Psoas muscle (tissue), 8 donors: ENCODE measurements around the gene MYOM3. TPM values are rescaled to one million over a fixed set of nuclear protein-coding genes. Genes with fewer than 3 reads are reported as not detected.
A peak's percentile ranks its signal among the peaks of the same experiment; 100 is the strongest.

ENCODE experiments used
- ATAC-seq, 4 donors: fragments of 200-7000 bp; cut with Tn5 transposase; one replicate each; pipeline ENCODE4 v1.9.1; 2020; ENCODE audit warnings: moderate library complexity in 3 of 4, mild to moderate bottlenecking in 2 of 4
- DNase-seq, 2 donors: peaks; one replicate each; pipeline ENCODE4 v3.0.0-alpha.2; 2020
- H3K27ac ChIP-seq: fragments of 200-600 bp; one replicate; pipeline ENCODE4 v1.8.0; 2022
- H3K27me3 ChIP-seq, 3 donors: fragments of 200-600 bp in 1 of 3; one replicate each; pipeline versions ENCODE4 v1.6.1 to v1.8.0; 2013 to 2022; ENCODE audit warnings: low read length in 2 of 3, mild to moderate bottlenecking in 2 of 3, moderate library complexity in 1 of 3; ENCODE audit not compliant: insufficient read depth in 3 of 3
- H3K36me3 ChIP-seq, 2 donors: fragments of 200-600 bp in 1 of 2; one replicate each; pipeline versions ENCODE4 v1.6.1 to v1.8.0; 2013 to 2022; ENCODE audit warnings: low read depth in 1 of 2, mild to moderate bottlenecking in 1 of 2, moderate library complexity in 1 of 2; ENCODE audit not compliant: insufficient read depth in 1 of 2
- H3K4me1 ChIP-seq: fragments of 200-600 bp; one replicate; pipeline ENCODE4 v1.8.0; 2022
- H3K4me3 ChIP-seq: fragments of 200-600 bp; one replicate; pipeline ENCODE4 v1.8.0; 2022; ENCODE audit warnings: mild to moderate bottlenecking
- H3K9me3 ChIP-seq: fragments of 200-600 bp; one replicate; pipeline ENCODE4 v1.8.0; 2022
- CTCF ChIP-seq: fragments of 200-600 bp; IDR thresholded peaks from one replicate; pipeline ENCODE4 v1.8.0; 2022; ENCODE audit warnings: antibody characterized with exemption
- WGBS, 3 donors: extraction: QIAGEN DNeasy Blood & Tissue Kit; methylation state at CpG; one replicate each; pipeline versions ENCODE4 v1.1.6 to v1.1.7; 2013; 5-methylcytosine and 5-hydroxymethylcytosine counted together
- intact Hi-C, 2 donors: fragments of 100-400 bp; cut with DNase I; formaldehyde crosslinking; loops; one replicate each; pipeline versions ENCODE4 v1.11.0 to v1.14.2; 2022
- polyA plus RNA-seq, 3 donors: library from polyadenylated mRNA; stranded (reverse); fragments of 200-250 nt; gene quantifications; one replicate each; pipeline ENCODE4 v1.2.3, GENCODE V29; 2013
- total RNA-seq, 4 donors: library from RNA; stranded (reverse); fragmentation: NEBNext Ultra II Directional in 2 of 4; extraction: Animal tissue kit (Norgen Biotek cat#: 25700) in 2 of 4; gene quantifications; one replicate each; pipeline versions ENCODE4 v1.2.1 to v1.2.4, GENCODE V29; 2021 to 2023
- donor health status: healthy with polysubstance abuse.
- donor health status: DM: no; HTN: no; CAD: no; lungs with moderate emphysema.
- donor health status: Bipolar disorder and iron deficiency.
- donor health status: healthy.
- donor health status: DM: yes; HTN: yes; CAD: no.
- donor health status: DM: no; HTN: no; CAD: no.
- donor health status: DM: no; HTN: no; CAD: no.
- donor health status: DM: yes; HTN: yes; CAD: no.

MYOM3 gene
- total and polyA plus RNA-seq, 7 donors = 86.7 to 505 (median 152) TPM

GRCh38 chr1:24105368-24106160, 6.4 kb downstream of the MYOM3 start:
- Histone ChIP-seq H3K27ac (peak overlapping the region; percentile 61), H3K4me3 (no peak overlapping the region), H3K36me3 (peaks cover 0 to 38% of the 10 kb centered on the region in 2 donors), H3K27me3 (no peaks in the 10 kb centered on the region), H3K9me3 (no peaks in the 10 kb centered on the region), H3K4me1 (peaks cover 72% of the 10 kb centered on the region)
- 65 to 75% (median 70%) methylated on average over 19 of the region's 19 CpGs for WGBS, 3 donors
- DNase-seq (peak in 1 of 2 donors; percentile 36), ATAC-seq (peak in 3 of 4 donors; percentile 2 to 34 (median 17))
- TF ChIP-seq CTCF = no peak
- intact Hi-C loops = no loop called here

GRCh38 chr1:24104854-24105253, 7.1 kb downstream of the MYOM3 start:
- ATAC-seq (no peak), DNase-seq (no peak)
- Histone ChIP-seq H3K4me1 (peaks cover 71% of the 10 kb centered on the region), H3K4me3 (no peak overlapping the region), H3K9me3 (no peaks in the 10 kb centered on the region), H3K27me3 (no peaks in the 10 kb centered on the region), H3K27ac (peak overlapping the region; percentile 61), H3K36me3 (peaks cover 0 to 38% of the 10 kb centered on the region in 2 donors)
- no peak for TF ChIP-seq CTCF
- 85 to 96% (median 90%) methylated on average over 7 of the region's 7 CpGs for WGBS, 3 donors
- intact Hi-C loops = no loop called here

GRCh38 chr1:24103879-24104278, 8.1 kb downstream of the MYOM3 start:
- no peak for DNase-seq
- no peak overlapping the region for H3K4me3 ChIP-seq
- peak overlapping the region; percentile 41 for H3K27ac ChIP-seq
- H3K9me3 ChIP-seq = no peaks in the 10 kb centered on the region
- H3K36me3 ChIP-seq = peaks cover 0 to 38% of the 10 kb centered on the region in 2 donors
- WGBS, 3 donors = 88 to 93% (median 90%) methylated on average over 3 of the region's 3 CpGs
- intact Hi-C loops = no loop called here
- no peak for TF ChIP-seq CTCF
- peaks cover 61% of the 10 kb centered on the region for H3K4me1 ChIP-seq
- no peaks in the 10 kb centered on the region for H3K27me3 ChIP-seq
- no peak for ATAC-seq

- no peak for DNase-seq
- H3K27me3 ChIP-seq = no peaks in the 10 kb centered on the region
- no peak for TF ChIP-seq CTCF
- 54 to 63% (median 58%) methylated on average over 3 of the region's 3 CpGs for WGBS, 3 donors
- H3K36me3 ChIP-seq = peaks cover 0 to 34% of the 10 kb centered on the region in 2 donors
- H3K4me1 ChIP-seq = peaks cover 56% of the 10 kb centered on the region
- H3K27ac ChIP-seq = peak overlapping the region; percentile 32
- intact Hi-C loops = no loop called here
- no peaks in the 10 kb centered on the region for H3K9me3 ChIP-seq
- no peak for ATAC-seq
- no peak overlapping the region for H3K4me3 ChIP-seq
These were observed 8.5 kb downstream of the MYOM3 start for GRCh38 chr1:24103408-24103807.
